HG03521 (cell line): ENCODE measurements around the gene USP10.
"Not testable (repeated sequence)": the region's sequence is repeated elsewhere in the genome, so short reads cannot be mapped to it uniquely, and the experiment has no call there.

Experiments
- ATAC-seq: cut with Tn5 transposase; IDR thresholded peaks from one replicate; pipeline ENCODE4 v1.9.1; 2021; ENCODE audit warnings: mild to moderate bottlenecking, moderate library complexity; ENCODE audit not compliant: unreplicated experiment

Gene USP10

GRCh38 chr16:84726079-84726668, 26.4 kb downstream of the USP10 start:
- ATAC-seq, result no peak

- no peak for ATAC-seq
Observed at GRCh38 chr16:84726669-84727467, 27.1 kb downstream of the USP10 start.

- no peak for ATAC-seq
Observed at GRCh38 chr16:84728853-84729424, 29.1 kb downstream of the USP10 start.

- no peak for ATAC-seq
Observed at GRCh38 chr16:84729716-84730320, 30.0 kb downstream of the USP10 start.

GRCh38 chr16:84730406-84731106, 30.8 kb downstream of the USP10 start:
- no peak for ATAC-seq

- not testable (repeated sequence) for ATAC-seq
Observed at GRCh38 chr16:84732332-84732673, 32.5 kb downstream of the USP10 start.

GRCh38 chr16:84732674-84733352, 33.0 kb downstream of the USP10 start:
- ATAC-seq, result no peak

- no peak for ATAC-seq
Observed at GRCh38 chr16:84735849-84736586, 36.2 kb downstream of the USP10 start.

- ATAC-seq, result no peak
Observed at GRCh38 chr16:84737192-84738011, 37.6 kb downstream of the USP10 start.

- ATAC-seq, result peak; percentile 65
Observed at GRCh38 chr16:84738255-84739038, 38.6 kb downstream of the USP10 start.

- ATAC-seq, result no peak
Observed at GRCh38 chr16:84739349-84740124, 39.7 kb downstream of the USP10 start.

GRCh38 chr16:84740596-84741116, 40.9 kb downstream of the USP10 start:
- ATAC-seq, result no peak

- ATAC-seq, result no peak
Observed at GRCh38 chr16:84741340-84741830, 41.6 kb downstream of the USP10 start.

- ATAC-seq, result no peak
Observed at GRCh38 chr16:84742641-84743092, 42.9 kb downstream of the USP10 start.

GRCh38 chr16:84746231-84746630, 46.4 kb downstream of the USP10 start:
- ATAC-seq, result no peak

GRCh38 chr16:84746875-84747274, 47.1 kb downstream of the USP10 start:
- no peak for ATAC-seq

GRCh38 chr16:84748247-84748646, 48.4 kb downstream of the USP10 start:
- not testable (repeated sequence) for ATAC-seq
